Measurements from ENCODE around the gene ZNF362. TPM values are rescaled to one million over a fixed set of nuclear protein-coding genes. Genes with fewer than 3 reads are reported as not detected.

Gene ZNF362
- total RNA-seq, 2 donors from 2014 or later, result 25.3 to 55.4 TPM

DNA sequence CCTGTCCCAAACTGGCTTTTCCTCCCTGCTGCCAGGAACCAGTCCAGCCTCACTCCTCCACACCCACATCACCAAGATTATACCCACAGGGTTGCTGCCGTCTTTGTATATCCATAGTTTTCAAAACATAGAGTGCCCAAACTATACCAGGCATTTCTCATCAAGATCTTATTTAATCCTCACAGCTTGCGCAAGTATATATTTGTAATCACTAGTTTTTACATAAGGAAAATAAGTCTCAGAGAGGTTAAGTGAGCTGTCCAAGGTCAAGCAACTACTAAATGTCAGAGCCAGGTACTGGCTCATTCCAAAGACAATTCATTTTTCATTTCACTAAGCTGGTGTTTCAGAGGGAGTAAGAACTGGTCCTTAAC is 34.9 kb upstream of the ZNF362 start:
- Histone ChIP-seq H3K27me3 (replicated peaks; ENCODE audit: insufficient read depth) (no peaks in the 10 kb centered on the region), H3K27ac (no peak overlapping the region), H3K4me1 (ENCODE audit: control insufficient read depth in 1 of 2, low read depth in 2 of 2) (no peaks in the 10 kb centered on the region), H3K36me3 (no peaks in the 10 kb centered on the region), H3K9me3 (peaks cover 3% of the 10 kb centered on the region), H3K4me3 (no peak overlapping the region)
- no peak for TF ChIP-seq CTCF (IDR thresholded peaks at IDR 0.05)
- ATAC-seq (ENCODE audit: insufficient number of reproducible peaks, low FRiP score, low read depth), result no peak
- DNase-seq (ENCODE audit: low spot score), result no peak

DNA sequence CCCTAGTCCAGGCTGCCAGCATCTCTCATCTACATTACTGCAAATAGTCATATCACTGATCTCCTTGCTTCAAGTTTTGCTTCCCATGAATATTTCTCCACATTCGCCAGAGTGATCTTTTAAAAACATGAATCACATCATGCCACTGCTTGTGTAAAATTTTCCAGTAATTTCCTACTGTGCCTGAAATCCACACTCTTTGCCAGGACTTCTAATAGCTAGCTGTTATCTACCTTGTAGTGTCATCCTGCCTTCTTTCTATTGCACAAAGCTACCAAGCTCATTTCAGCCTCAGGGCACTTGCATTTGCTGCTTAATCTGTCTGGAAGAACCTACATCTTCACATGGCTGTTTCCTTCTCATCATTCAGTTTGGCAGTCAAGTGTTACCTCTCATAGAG is 33.9 kb upstream of the ZNF362 start:
- no peak for DNase-seq (ENCODE audit: low spot score)

GRCh38 chr1:33224166-33224707 is 32.1 kb upstream of the ZNF362 start:
- H3K27me3 ChIP-seq (replicated peaks; ENCODE audit: insufficient read depth), result no peaks in the 10 kb centered on the region

More for the DNA sequence above, 33.9 kb upstream of the ZNF362 start:
- Histone ChIP-seq H3K4me3 (no peak overlapping the region), H3K9me3 (peaks cover 3% of the 10 kb centered on the region), H3K27me3 (replicated peaks; ENCODE audit: insufficient read depth) (no peaks in the 10 kb centered on the region), H3K27ac (no peak overlapping the region), H3K36me3 (no peaks in the 10 kb centered on the region), H3K4me1 (ENCODE audit: control insufficient read depth in 1 of 2, low read depth in 2 of 2) (no peaks in the 10 kb centered on the region)
- no peak for TF ChIP-seq CTCF (IDR thresholded peaks at IDR 0.05)
- ATAC-seq (ENCODE audit: insufficient number of reproducible peaks, low FRiP score, low read depth), result no peak

GRCh38 chr1:33225586-33225985 is 30.7 kb upstream of the ZNF362 start:
- ATAC-seq (ENCODE audit: insufficient number of reproducible peaks, low FRiP score, low read depth) (no peak), DNase-seq (ENCODE audit: low spot score) (no peak)
- Histone ChIP-seq H3K4me3 (no peak overlapping the region), H3K4me1 (ENCODE audit: control insufficient read depth in 1 of 2, low read depth in 2 of 2) (no peaks in the 10 kb centered on the region), H3K27me3 (replicated peaks; ENCODE audit: insufficient read depth) (no peaks in the 10 kb centered on the region), H3K27ac (no peak overlapping the region), H3K9me3 (peaks cover 3% of the 10 kb centered on the region), H3K36me3 (no peaks in the 10 kb centered on the region)
- no peak for TF ChIP-seq CTCF (IDR thresholded peaks at IDR 0.05)

More at GRCh38 chr1:33224166-33224707, 32.1 kb upstream of the ZNF362 start:
- no peak overlapping the region for H3K27ac ChIP-seq
- no peaks in the 10 kb centered on the region for H3K4me1 ChIP-seq (ENCODE audit: control insufficient read depth in 1 of 2, low read depth in 2 of 2)
- ATAC-seq (ENCODE audit: insufficient number of reproducible peaks, low FRiP score, low read depth) (no peak), DNase-seq (ENCODE audit: low spot score) (no peak)
- no peaks in the 10 kb centered on the region for H3K36me3 ChIP-seq
- no peak overlapping the region for H3K4me3 ChIP-seq
- TF ChIP-seq CTCF (IDR thresholded peaks at IDR 0.05), result no peak
- peaks cover 3% of the 10 kb centered on the region for H3K9me3 ChIP-seq

- H3K4me1 ChIP-seq (ENCODE audit: control insufficient read depth in 1 of 2, low read depth in 2 of 2), result no peaks in the 10 kb centered on the region
- no peak for ATAC-seq (ENCODE audit: insufficient number of reproducible peaks, low FRiP score, low read depth)
- peaks cover 3% of the 10 kb centered on the region for H3K9me3 ChIP-seq
- H3K27ac ChIP-seq, result no peak overlapping the region
- H3K36me3 ChIP-seq, result no peaks in the 10 kb centered on the region
- H3K27me3 ChIP-seq (replicated peaks; ENCODE audit: insufficient read depth), result no peaks in the 10 kb centered on the region
- no peak for TF ChIP-seq CTCF (IDR thresholded peaks at IDR 0.05)
- H3K4me3 ChIP-seq, result no peak overlapping the region
- no peak for DNase-seq (ENCODE audit: low spot score)
Observed at GRCh38 chr1:33228935-33229487, 27.3 kb upstream of the ZNF362 start.

All from thoracic aorta (tissue), 2 donors.